Sigmoid colon (tissue), 7 donors: ENCODE measurements around the gene LEPROT. TPM values are rescaled to one million over a fixed set of nuclear protein-coding genes. Genes with fewer than 3 reads are reported as not detected.
"Not testable (repeated sequence)": the region's sequence is repeated elsewhere in the genome, so short reads cannot be mapped to it uniquely, and the experiment has no call there.

Experiments used
- DNase-seq: peaks from one replicate; pipeline ENCODE4 v3.0.0-alpha.2; 2019
- H3K27ac ChIP-seq, 4 donors: fragments of 200-600 bp; sonication (generic); one replicate each; pipeline ENCODE4 v1.5.1; 2016 to 2019; ENCODE audit warnings: mild to moderate bottlenecking in 1 of 4
- H3K27me3 ChIP-seq, 3 donors: fragments of 200-600 bp; sonication (generic); one replicate each; pipeline ENCODE4 v1.5.1; 2019; ENCODE audit warnings: mild to moderate bottlenecking in 1 of 3
- H3K36me3 ChIP-seq, 4 donors: fragments of 200-600 bp; sonication (generic); one replicate each; pipeline ENCODE4 v1.5.1; 2016 to 2019
- H3K4me1 ChIP-seq, 4 donors: fragments of 200-600 bp; sonication (generic); one replicate each; pipeline ENCODE4 v1.5.1; 2017 to 2019
- H3K4me3 ChIP-seq, 4 donors: fragments of 200-600 bp; sonication (generic); one replicate each; pipeline ENCODE4 v1.5.1; 2017 to 2019; ENCODE audit warnings: mild to moderate bottlenecking in 2 of 4, moderate library complexity in 1 of 4
- H3K9me3 ChIP-seq, 4 donors: fragments of 200-600 bp in 3 of 4; sonication (generic) in 3 of 4; one replicate each; pipeline versions ENCODE4 v1.5.1 to v1.6.1; 2013 to 2019
- CTCF ChIP-seq, 4 experiments: fragments of 450-650 bp in 3 of 4; fragments of 200-600 bp in 1 of 4; IDR thresholded peaks; one replicate each; pipeline ENCODE4 v1.5.1; 2016 to 2019; ENCODE audit warnings: antibody characterized with exemption in 4 of 4, mild to moderate bottlenecking in 3 of 4, moderate library complexity in 2 of 4
- EP300 ChIP-seq, 4 donors: sonication (generic); formaldehyde crosslinking; IDR thresholded peaks; one replicate each; pipeline ENCODE4 v1.6.1; 2017; ENCODE audit warnings: antibody characterized with exemption in 4 of 4
- POLR2A ChIP-seq, 2 donors: fragments of 450-650 bp; IDR thresholded peaks; one replicate each; pipeline ENCODE4 v1.6.1; 2016; ENCODE audit warnings: antibody characterized with exemption in 2 of 2, mild to moderate bottlenecking in 2 of 2, moderate library complexity in 2 of 2
- POLR2AphosphoS5 ChIP-seq, 4 donors: sonication (generic); formaldehyde crosslinking; IDR thresholded peaks; one replicate each; pipeline ENCODE4 v1.6.1; 2017; ENCODE audit warnings: antibody characterized with exemption in 4 of 4
- WGBS, 2 donors: extraction: QIAGEN DNeasy Blood & Tissue Kit; methylation state at CpG; one replicate each; pipeline ENCODE4 v1.1.7; 2013; 5-methylcytosine and 5-hydroxymethylcytosine counted together
- intact Hi-C: fragments of 100-400 bp; cut with DNase I; formaldehyde crosslinking; loops from one replicate; pipeline ENCODE4 v1.15.1; 2023
- polyA plus RNA-seq, 3 donors: library from polyadenylated mRNA; stranded (reverse); fragments of 200-250 nt; gene quantifications; one replicate each; pipeline ENCODE4 v1.2.3, GENCODE V29; 2013
- total RNA-seq, 4 donors: library from RNA; depleted of rRNA; stranded (reverse); fragments of >200 nt; gene quantifications; one replicate each; pipeline ENCODE4 v1.1.0, GENCODE V29; 2016
- donor health status: healthy with polysubstance abuse.
- donor health status: Bipolar disorder and iron deficiency.
- donor health status: healthy.

The LEPROT gene
- total and polyA plus RNA-seq, 7 donors: 14.3 to 67.8 (median 48.2) TPM

GRCh38 chr1:65456481-65456880, 36.0 kb downstream of the LEPROT start:
- intact Hi-C loops: no loop called here
- Histone ChIP-seq H3K27me3 (no peaks in the 10 kb centered on the region), H3K4me3 (no peak overlapping the region), H3K36me3 (no peaks in the 10 kb centered on the region), H3K9me3 (no peaks in the 10 kb centered on the region), H3K4me1 (no peaks in the 10 kb centered on the region), H3K27ac (no peak overlapping the region)
- no peak for TF ChIP-seq EP300 (IDR thresholded peaks at IDR 0.05)
- no peak for TF ChIP-seq POLR2AphosphoS5 (IDR thresholded peaks at IDR 0.05)
- TF ChIP-seq POLR2A (IDR thresholded peaks at IDR 0.05): no peak
- TF ChIP-seq CTCF (IDR thresholded peaks at IDR 0.05): no peak
- DNase-seq: no peak

GRCh38 chr1:65457868-65458267, 37.4 kb downstream of the LEPROT start:
- DNase-seq: no peak
- Histone ChIP-seq H3K9me3 (no peaks in the 10 kb centered on the region), H3K4me1 (no peaks in the 10 kb centered on the region), H3K27ac (no peak overlapping the region), H3K36me3 (no peaks in the 10 kb centered on the region), H3K4me3 (no peak overlapping the region), H3K27me3 (no peaks in the 10 kb centered on the region)
- intact Hi-C loops: no loop called here
- TF ChIP-seq POLR2A (IDR thresholded peaks at IDR 0.05) (no peak), POLR2AphosphoS5 (IDR thresholded peaks at IDR 0.05) (no peak), CTCF (IDR thresholded peaks at IDR 0.05) (no peak), EP300 (IDR thresholded peaks at IDR 0.05) (no peak)

GRCh38 chr1:65458730-65459396, 38.4 kb downstream of the LEPROT start:
- 88 to 93% methylated on average over 2 of the region's 2 CpGs for WGBS, 2 donors
- Histone ChIP-seq H3K9me3 (no peaks in the 10 kb centered on the region), H3K27ac (no peak overlapping the region), H3K36me3 (no peaks in the 10 kb centered on the region), H3K27me3 (no peaks in the 10 kb centered on the region), H3K4me1 (no peaks in the 10 kb centered on the region), H3K4me3 (no peak overlapping the region)
- TF ChIP-seq POLR2A (IDR thresholded peaks at IDR 0.05) (no peak), EP300 (IDR thresholded peaks at IDR 0.05) (no peak), CTCF (IDR thresholded peaks at IDR 0.05) (no peak), POLR2AphosphoS5 (IDR thresholded peaks at IDR 0.05) (no peak)
- DNase-seq: no peak
- intact Hi-C loops: no loop called here

GRCh38 chr1:65459397-65459768, 38.9 kb downstream of the LEPROT start:
- no peaks in the 10 kb centered on the region for H3K4me1 ChIP-seq
- H3K27me3 ChIP-seq: no peaks in the 10 kb centered on the region
- no peak for DNase-seq
- H3K9me3 ChIP-seq: no peaks in the 10 kb centered on the region
- no peak for TF ChIP-seq CTCF (IDR thresholded peaks at IDR 0.05)
- no peak for TF ChIP-seq EP300 (IDR thresholded peaks at IDR 0.05)
- no peak for TF ChIP-seq POLR2AphosphoS5 (IDR thresholded peaks at IDR 0.05)
- TF ChIP-seq POLR2A (IDR thresholded peaks at IDR 0.05): no peak
- H3K4me3 ChIP-seq: no peak overlapping the region
- H3K27ac ChIP-seq: no peak overlapping the region
- WGBS, 2 donors: 68 to 74% methylated on average over 1 of the region's 1 CpG
- intact Hi-C loops: no loop called here
- H3K36me3 ChIP-seq: no peaks in the 10 kb centered on the region

- H3K27ac ChIP-seq, H3K27me3 ChIP-seq, H3K4me3 ChIP-seq, H3K36me3 ChIP-seq, DNase-seq, H3K4me1 ChIP-seq, H3K9me3 ChIP-seq, intact Hi-C loops: not testable (repeated sequence)
- WGBS, 2 donors: 97% methylated on average over 1 of the region's 1 CpG
These were observed 45.4 kb downstream of the LEPROT start for GRCh38 chr1:65465837-65466236.
